Ishikawa (cell line): ENCODE measurements around the gene MBL2.

ENCODE experiments used
- RAD21 ChIP-seq: IDR thresholded peaks from 2 replicates; pipeline ENCODE4 v1.6.1; 2012; ENCODE audit warnings: low read depth
- TAF1 ChIP-seq: IDR thresholded peaks from 2 replicates; pipeline ENCODE4 v1.6.1; 2012; ENCODE audit warnings: low read depth, mild to moderate bottlenecking
- TEAD4 ChIP-seq: IDR thresholded peaks from 2 replicates; pipeline ENCODE4 v1.6.1; 2012
- TF ChIP-seq, protein P1 (sequence below): IDR thresholded peaks from 2 replicates; pipeline ENCODE4 v1.6.1; 2012; ENCODE audit warnings: low read depth, mild to moderate bottlenecking

DNA sequence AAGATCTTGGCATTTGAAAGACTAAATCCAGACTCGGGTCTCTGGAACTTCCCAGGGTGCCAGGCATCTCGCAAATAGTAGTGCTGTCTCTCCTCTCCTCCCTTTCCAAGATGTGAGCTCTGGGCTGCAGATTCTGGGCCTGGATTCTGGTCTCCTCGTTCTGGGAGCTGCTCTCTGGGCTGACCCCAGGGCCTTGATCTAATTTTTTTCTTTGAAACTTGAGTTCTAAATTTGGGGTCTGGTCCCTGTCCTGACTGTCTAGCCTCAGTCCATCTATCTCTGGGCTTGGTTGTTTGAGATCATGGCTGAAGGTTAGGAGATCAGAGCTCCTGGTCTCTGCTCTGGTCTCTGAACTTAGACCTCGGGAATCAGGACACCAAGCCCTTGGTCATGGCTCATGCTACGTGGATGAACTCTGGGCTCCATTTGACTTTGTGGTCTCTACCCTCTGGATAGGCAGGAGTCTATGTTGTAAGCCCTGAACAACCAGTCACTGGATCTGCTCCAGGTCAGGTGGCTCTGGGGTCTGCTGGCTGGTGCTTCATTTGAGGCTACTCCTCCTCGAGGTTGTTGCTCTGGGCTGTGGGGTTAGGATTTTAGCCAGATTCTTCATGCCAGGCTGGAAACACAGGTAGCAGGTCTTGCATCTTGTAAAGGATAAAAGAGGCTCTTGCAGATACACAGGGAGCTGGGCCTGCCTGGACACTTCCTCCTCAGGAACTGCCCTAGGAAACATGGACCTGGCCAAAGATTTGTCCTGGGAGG, 8.0 kb upstream of the MBL2 start:
- TF ChIP-seq TEAD4 (no peak), RAD21 (no peak), TAF1 (no peak)
- TF ChIP-seq, protein P1, sequence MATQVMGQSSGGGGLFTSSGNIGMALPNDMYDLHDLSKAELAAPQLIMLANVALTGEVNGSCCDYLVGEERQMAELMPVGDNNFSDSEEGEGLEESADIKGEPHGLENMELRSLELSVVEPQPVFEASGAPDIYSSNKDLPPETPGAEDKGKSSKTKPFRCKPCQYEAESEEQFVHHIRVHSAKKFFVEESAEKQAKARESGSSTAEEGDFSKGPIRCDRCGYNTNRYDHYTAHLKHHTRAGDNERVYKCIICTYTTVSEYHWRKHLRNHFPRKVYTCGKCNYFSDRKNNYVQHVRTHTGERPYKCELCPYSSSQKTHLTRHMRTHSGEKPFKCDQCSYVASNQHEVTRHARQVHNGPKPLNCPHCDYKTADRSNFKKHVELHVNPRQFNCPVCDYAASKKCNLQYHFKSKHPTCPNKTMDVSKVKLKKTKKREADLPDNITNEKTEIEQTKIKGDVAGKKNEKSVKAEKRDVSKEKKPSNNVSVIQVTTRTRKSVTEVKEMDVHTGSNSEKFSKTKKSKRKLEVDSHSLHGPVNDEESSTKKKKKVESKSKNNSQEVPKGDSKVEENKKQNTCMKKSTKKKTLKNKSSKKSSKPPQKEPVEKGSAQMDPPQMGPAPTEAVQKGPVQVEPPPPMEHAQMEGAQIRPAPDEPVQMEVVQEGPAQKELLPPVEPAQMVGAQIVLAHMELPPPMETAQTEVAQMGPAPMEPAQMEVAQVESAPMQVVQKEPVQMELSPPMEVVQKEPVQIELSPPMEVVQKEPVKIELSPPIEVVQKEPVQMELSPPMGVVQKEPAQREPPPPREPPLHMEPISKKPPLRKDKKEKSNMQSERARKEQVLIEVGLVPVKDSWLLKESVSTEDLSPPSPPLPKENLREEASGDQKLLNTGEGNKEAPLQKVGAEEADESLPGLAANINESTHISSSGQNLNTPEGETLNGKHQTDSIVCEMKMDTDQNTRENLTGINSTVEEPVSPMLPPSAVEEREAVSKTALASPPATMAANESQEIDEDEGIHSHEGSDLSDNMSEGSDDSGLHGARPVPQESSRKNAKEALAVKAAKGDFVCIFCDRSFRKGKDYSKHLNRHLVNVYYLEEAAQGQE, result no peak
